Thyroid gland (tissue), 4 donors: ENCODE results near the gene PPP1CC.

Experiments used
- CTCF ChIP-seq, 6 experiments: fragments of 200-600 bp in 3 of 6; fragments of 450-650 bp in 3 of 6; sonication (generic) in 3 of 6; IDR thresholded peaks; one replicate each; pipeline ENCODE4 v1.5.1; 2016 to 2019; ENCODE audit warnings: antibody characterized with exemption in 6 of 6, mild to moderate bottlenecking in 2 of 6, inconsistent platforms in 1 of 6, moderate library complexity in 1 of 6
- POLR2A ChIP-seq, 2 donors: fragments of 450-650 bp; IDR thresholded peaks; one replicate each; pipeline ENCODE4 v1.6.1; 2017; ENCODE audit warnings: antibody characterized with exemption in 2 of 2, mild to moderate bottlenecking in 2 of 2, moderate library complexity in 1 of 2

- TF ChIP-seq CTCF (IDR thresholded peaks at IDR 0.05) = no peak
- TF ChIP-seq POLR2A (IDR thresholded peaks at IDR 0.05) = no peak
Measured at GRCh38 chr12:110754101-110754793, 11.6 kb upstream of the PPP1CC start.
